ENCODE data around the gene HEXIM1.

HEXIM1 gene

DNA sequence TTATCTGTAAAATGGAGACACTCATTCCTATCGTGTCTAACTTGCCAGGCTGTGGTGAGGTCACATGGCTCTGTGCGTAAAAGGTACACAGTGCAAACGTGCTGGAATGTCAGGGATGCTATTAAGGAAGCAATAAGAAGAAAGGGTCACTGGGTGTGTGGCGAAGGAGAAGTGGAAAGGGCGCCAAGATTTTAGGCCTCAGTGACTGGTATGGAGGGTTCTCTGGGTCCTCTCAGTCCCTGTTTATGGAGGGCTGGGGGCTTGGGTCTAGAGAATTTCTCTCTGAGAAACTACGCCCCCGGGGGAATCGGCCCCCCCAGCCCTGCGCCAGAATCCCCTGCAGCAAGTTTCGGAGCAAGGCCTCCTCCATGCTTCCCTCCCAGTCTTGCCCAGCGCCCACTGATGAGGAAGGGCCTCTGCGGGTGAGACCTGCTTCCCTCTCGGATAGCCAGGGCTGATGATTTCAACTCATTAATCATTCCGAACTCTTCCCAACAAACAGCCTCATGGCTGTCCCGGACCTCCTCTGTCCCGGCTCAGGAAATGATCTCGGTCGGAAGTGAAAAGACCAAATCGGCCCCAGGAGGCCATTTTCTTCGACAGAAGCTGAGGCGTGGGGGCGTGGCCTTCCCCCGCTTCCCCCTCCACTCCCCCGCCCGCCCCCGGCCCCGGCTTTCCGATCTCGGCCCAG, 1.2 kb upstream of the HEXIM1 start:
- peak overlapping the region; percentile 71 for H3K4me3 ChIP-seq (ENCODE audit: low read depth, low read length)
- TF ChIP-seq, protein P1, sequence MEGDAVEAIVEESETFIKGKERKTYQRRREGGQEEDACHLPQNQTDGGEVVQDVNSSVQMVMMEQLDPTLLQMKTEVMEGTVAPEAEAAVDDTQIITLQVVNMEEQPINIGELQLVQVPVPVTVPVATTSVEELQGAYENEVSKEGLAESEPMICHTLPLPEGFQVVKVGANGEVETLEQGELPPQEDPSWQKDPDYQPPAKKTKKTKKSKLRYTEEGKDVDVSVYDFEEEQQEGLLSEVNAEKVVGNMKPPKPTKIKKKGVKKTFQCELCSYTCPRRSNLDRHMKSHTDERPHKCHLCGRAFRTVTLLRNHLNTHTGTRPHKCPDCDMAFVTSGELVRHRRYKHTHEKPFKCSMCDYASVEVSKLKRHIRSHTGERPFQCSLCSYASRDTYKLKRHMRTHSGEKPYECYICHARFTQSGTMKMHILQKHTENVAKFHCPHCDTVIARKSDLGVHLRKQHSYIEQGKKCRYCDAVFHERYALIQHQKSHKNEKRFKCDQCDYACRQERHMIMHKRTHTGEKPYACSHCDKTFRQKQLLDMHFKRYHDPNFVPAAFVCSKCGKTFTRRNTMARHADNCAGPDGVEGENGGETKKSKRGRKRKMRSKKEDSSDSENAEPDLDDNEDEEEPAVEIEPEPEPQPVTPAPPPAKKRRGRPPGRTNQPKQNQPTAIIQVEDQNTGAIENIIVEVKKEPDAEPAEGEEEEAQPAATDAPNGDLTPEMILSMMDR (IDR thresholded peaks at IDR 0.05; ENCODE audit: low read depth, low read length, missing control alignments): no peak
- no peak for DNase-seq (ENCODE audit: low read depth)

GRCh38 chr17:45147581-45148182, 593 bp upstream of the HEXIM1 start:
- H3K4me3 ChIP-seq (ENCODE audit: low read depth, low read length): peak overlapping the region; percentile 71
- TF ChIP-seq, protein P1 (IDR thresholded peaks at IDR 0.05; ENCODE audit: low read depth, low read length, missing control alignments): no peak
- DNase-seq (ENCODE audit: low read depth): peak; percentile 91

GRCh38 chr17:45149037-45149668, 878 bp downstream of the HEXIM1 start:
- TF ChIP-seq, protein P1 (IDR thresholded peaks at IDR 0.05; ENCODE audit: low read depth, low read length, missing control alignments): peak; percentile 86
- H3K4me3 ChIP-seq (ENCODE audit: low read depth, low read length): peak overlapping the region; percentile 74
- no peak for DNase-seq (ENCODE audit: low read depth)

DNA sequence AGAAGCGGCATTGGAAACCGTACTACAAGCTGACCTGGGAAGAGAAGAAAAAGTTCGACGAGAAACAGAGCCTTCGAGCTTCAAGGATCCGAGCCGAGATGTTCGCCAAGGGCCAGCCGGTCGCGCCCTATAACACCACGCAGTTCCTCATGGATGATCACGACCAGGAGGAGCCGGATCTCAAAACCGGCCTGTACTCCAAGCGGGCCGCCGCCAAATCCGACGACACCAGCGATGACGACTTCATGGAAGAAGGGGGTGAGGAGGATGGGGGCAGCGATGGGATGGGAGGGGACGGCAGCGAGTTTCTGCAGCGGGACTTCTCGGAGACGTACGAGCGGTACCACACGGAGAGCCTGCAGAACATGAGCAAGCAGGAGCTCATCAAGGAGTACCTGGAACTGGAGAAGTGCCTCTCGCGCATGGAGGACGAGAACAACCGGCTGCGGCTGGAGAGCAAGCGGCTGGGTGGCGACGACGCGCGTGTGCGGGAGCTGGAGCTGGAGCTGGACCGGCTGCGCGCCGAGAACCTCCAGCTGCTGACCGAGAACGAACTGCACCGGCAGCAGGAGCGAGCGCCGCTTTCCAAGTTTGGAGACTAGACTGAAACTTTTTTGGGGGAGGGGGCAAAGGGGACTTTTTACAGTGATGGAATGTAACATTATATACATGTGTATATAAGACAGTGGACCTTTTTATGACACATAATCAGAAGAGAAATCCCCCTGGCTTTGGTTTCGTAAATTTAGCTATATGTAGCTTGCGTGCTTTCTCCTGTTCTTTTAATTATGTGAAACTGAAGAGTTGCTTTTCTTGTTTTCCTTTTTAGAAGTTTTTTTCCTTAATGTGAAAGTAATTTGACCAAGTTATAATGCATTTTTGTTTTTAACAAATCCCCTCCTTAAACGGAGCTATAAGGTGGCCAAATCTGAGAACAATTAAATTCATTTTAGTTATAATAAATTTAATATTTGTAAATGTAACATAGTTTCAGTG, 1.7 kb downstream of the HEXIM1 start:
- peak overlapping the region; percentile 74 for H3K4me3 ChIP-seq (ENCODE audit: low read depth, low read length)
- no peak for DNase-seq (ENCODE audit: low read depth)
- TF ChIP-seq, protein P1 (IDR thresholded peaks at IDR 0.05; ENCODE audit: low read depth, low read length, missing control alignments): no peak

DNA sequence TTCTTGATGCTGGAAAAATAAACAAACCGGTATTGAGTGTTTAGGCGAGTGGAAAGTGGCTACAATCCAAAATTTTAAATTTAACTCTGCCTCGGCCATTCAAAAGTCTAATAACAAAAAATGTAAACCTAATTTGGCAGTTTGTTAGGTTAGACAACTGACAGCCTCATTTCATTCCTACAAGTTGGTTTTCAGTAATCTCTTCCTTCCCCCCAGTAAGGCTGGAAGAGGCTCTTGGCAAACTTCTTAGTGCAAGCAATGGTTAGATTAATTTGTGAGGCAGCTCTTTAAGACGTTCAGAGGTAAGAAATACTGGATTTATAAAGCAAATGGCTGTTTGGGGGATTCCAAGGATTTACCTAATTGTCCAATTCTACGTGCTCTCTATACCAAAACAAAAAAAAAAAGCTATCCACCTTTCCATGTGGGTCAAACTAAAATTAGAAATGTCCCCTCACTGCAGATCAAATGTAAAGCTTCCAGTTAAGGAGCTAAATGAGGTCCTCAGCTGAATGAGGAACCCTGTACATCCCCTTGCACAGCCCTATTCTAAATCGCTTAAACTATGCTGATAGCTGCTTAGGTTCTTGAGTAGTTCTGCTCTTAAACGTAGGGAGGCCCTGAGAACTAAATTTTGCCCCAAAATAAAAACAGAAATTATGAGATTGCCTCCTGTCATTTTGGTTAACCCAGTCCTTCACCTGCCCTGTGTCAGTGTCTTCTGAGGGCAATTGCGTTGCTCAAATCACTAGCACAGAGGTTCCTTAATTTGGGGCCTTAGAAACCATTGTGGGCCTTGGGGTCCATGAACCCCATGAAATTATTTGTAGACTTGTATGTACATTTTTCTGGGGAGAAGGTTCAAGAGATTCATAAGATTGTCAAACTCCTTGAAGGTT, 2.9 kb downstream of the HEXIM1 start:
- no peak for DNase-seq (ENCODE audit: low read depth)
- TF ChIP-seq, protein P1 (IDR thresholded peaks at IDR 0.05; ENCODE audit: low read depth, low read length, missing control alignments): no peak
- H3K4me3 ChIP-seq (ENCODE audit: low read depth, low read length): peak overlapping the region; percentile 74

DNA sequence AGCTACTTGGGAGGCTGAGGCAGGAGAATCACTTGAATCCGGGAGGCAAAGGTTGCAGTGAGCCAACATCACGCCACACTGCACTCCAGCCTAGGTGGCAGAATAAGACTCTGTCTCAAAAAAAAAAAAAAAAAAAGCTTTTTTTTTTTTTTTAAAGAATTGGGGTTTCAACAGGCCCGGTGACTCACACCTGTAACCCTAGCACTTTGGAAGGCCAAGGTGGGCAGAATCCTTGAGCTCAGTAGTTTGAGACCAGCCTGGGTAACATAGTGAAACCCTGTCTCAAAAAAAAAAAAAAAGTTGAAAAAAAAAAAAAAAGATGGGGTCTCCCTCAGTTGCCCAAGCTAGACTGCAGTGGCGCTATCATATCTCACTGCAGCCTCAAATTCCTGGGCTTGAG, 6.8 kb downstream of the HEXIM1 start:
- TF ChIP-seq, protein P1 (IDR thresholded peaks at IDR 0.05; ENCODE audit: low read depth, low read length, missing control alignments): no peak
- no peak overlapping the region for H3K4me3 ChIP-seq (ENCODE audit: low read depth, low read length)
- DNase-seq (ENCODE audit: low read depth): no peak
